Lower lobe of right lung (tissue), 2 donors: ENCODE results near the gene ZSCAN5B. TPM values are rescaled to one million over a fixed set of nuclear protein-coding genes. Genes with fewer than 3 reads are reported as not detected.

Experiments used
- ATAC-seq, 2 donors: fragments of 200-7000 bp; cut with Tn5 transposase; one replicate each; pipeline ENCODE4 v1.9.1; 2020 to 2022; ENCODE audit warnings: mild to moderate bottlenecking in 2 of 2, moderate library complexity in 2 of 2
- DNase-seq: peaks from one replicate; pipeline ENCODE4 v3.0.0-alpha.2; 2020
- H3K27ac ChIP-seq: fragments of 200-600 bp; one replicate; pipeline ENCODE4 v1.8.0; 2022
- H3K27me3 ChIP-seq: fragments of 200-600 bp; one replicate; pipeline ENCODE4 v1.8.0; 2022; ENCODE audit warnings: low read depth
- H3K36me3 ChIP-seq: fragments of 200-600 bp; one replicate; pipeline ENCODE4 v1.8.0; 2022; ENCODE audit warnings: mild to moderate bottlenecking
- H3K4me1 ChIP-seq: fragments of 200-600 bp; one replicate; pipeline ENCODE4 v1.8.0; 2022
- H3K4me3 ChIP-seq: fragments of 200-600 bp; one replicate; pipeline ENCODE4 v1.8.0; 2022; ENCODE audit warnings: mild to moderate bottlenecking
- H3K9me3 ChIP-seq: fragments of 200-600 bp; one replicate; pipeline ENCODE4 v1.8.0; 2022
- CTCF ChIP-seq: fragments of 200-600 bp; IDR thresholded peaks from one replicate; pipeline ENCODE4 v1.8.0; 2022; ENCODE audit warnings: antibody characterized with exemption, mild to moderate bottlenecking
- intact Hi-C: fragments of 100-400 bp; cut with DNase I; formaldehyde crosslinking; loops from one replicate; pipeline ENCODE4 v1.11.0; 2022
- total RNA-seq: library from RNA; stranded (reverse); fragmentation: NEBNext Ultra II Directional; extraction: Animal tissue kit (Norgen Biotek cat#: 25700); gene quantifications from one replicate; pipeline ENCODE4 v1.2.1, GENCODE V29; 2021
- donor health status: DM: no; HTN: yes; CAD: no; lungs with severe emphysema.

ZSCAN5B gene
- total RNA-seq, 1 donor from 2014 or later = not detected

GRCh38 chr19:56201973-56202372, 4.4 kb upstream of the ZSCAN5B start, which contains the start of gene ZSCAN5C:
ZSCAN5C (plus strand) TSS chr19:56202273; CDS start chr19:56205914, 3,641 bp downstream.
- no peaks in the 10 kb centered on the region for H3K27me3 ChIP-seq
- H3K4me3 ChIP-seq = no peak within 1 kb of the TSS
- intact Hi-C loops = no loop called here
- ATAC-seq (no peak), DNase-seq (no peak)
- no peaks in the 10 kb centered on the region for H3K4me1 ChIP-seq
- H3K27ac ChIP-seq = no peak within 1 kb of the TSS
- no peaks in the 10 kb centered on the region for H3K9me3 ChIP-seq
- no peak for TF ChIP-seq CTCF
- no peaks in the 10 kb centered on the region for H3K36me3 ChIP-seq

GRCh38 chr19:56199687-56200086, 2.1 kb upstream of the ZSCAN5B start:
- TF ChIP-seq CTCF = no peak
- Histone ChIP-seq H3K27me3 (no peaks in the 10 kb centered on the region), H3K27ac (no peak overlapping the region), H3K4me1 (no peaks in the 10 kb centered on the region), H3K9me3 (no peaks in the 10 kb centered on the region), H3K4me3 (no peak overlapping the region), H3K36me3 (no peaks in the 10 kb centered on the region)
- ATAC-seq = no peak
- no peak for DNase-seq
- intact Hi-C loops = no loop called here

- no peak for ATAC-seq
- TF ChIP-seq CTCF = no peak
- Histone ChIP-seq H3K4me3 (no peak overlapping the region), H3K27ac (no peak overlapping the region), H3K27me3 (no peaks in the 10 kb centered on the region), H3K36me3 (no peaks in the 10 kb centered on the region), H3K9me3 (no peaks in the 10 kb centered on the region), H3K4me1 (no peaks in the 10 kb centered on the region)
- DNase-seq = no peak
- intact Hi-C loops = no loop called here
Measured at GRCh38 chr19:56193981-56194640, 3.5 kb downstream of the ZSCAN5B start.

DNA sequence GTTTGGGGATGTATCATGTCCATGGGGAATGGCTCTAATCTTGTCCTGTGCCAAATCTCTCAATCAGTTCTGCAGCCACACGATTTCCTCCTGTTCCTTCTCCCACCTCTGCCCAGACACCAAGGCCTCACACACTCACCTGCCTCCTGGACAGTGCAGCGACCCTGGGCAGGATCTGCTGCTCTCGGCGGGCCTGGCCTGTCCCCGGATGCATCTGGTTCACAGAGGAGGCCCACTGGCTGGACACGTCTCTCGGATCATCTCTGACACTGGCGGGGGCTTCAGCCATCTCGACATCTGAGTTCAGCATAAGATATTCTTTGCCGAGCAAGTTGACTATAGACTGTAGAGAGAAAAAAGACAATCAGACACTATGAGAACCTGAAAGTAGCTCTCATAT, 5.9 kb downstream of the ZSCAN5B start:
- Histone ChIP-seq H3K27ac (no peak overlapping the region), H3K4me3 (no peak overlapping the region), H3K36me3 (no peaks in the 10 kb centered on the region), H3K27me3 (no peaks in the 10 kb centered on the region), H3K4me1 (no peaks in the 10 kb centered on the region), H3K9me3 (no peaks in the 10 kb centered on the region)
- no peak for ATAC-seq
- DNase-seq = no peak
- intact Hi-C loops = no loop called here
- no peak for TF ChIP-seq CTCF

DNA sequence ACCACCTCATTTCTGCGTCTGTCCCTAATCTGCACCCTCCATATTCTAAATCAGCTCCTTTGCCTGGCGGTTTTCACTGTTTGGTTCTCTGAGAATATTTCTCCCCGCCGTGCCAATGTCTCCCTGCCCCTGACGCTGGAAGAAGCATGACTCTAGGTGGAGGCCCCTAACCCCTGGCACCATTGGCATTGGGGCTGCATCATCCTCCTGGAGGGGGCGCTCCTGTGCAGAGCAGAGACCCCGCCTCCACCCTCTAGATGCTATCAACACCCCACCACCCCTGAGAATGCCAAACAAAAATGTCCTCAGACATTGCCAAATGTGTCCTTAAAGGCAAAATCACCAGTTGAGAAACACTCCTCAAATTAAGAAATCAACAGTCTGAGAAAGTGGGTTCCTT, 6.5 kb downstream of the ZSCAN5B start:
- ATAC-seq = no peak
- Histone ChIP-seq H3K4me1 (no peaks in the 10 kb centered on the region), H3K4me3 (no peak overlapping the region), H3K36me3 (no peaks in the 10 kb centered on the region), H3K27ac (no peak overlapping the region), H3K27me3 (no peaks in the 10 kb centered on the region), H3K9me3 (no peaks in the 10 kb centered on the region)
- intact Hi-C loops = no loop called here
- DNase-seq = no peak
- no peak for TF ChIP-seq CTCF
